Keratinocyte (primary cell): Measurements from ENCODE around the gene RNF112. TPM values are rescaled to one million over a fixed set of nuclear protein-coding genes. Genes with fewer than 3 reads are reported as not detected.

Experiments
- DNase-seq: peaks from one replicate; pipeline ENCODE4 v3.0.0-alpha.2; 2011; ENCODE audit warnings: low read depth, missing footprints, low spot score
- FAIRE-seq: peaks from 2 replicates; lab custom pipeline; 2011; peaks lifted over from hg19 to GRCh38; lab: Jason Lieb, UNC
- H2AFZ ChIP-seq: 2 replicates; pipeline ENCODE4 v1.6.0; 2012; ENCODE audit warnings: low read length, control low read depth, inconsistent platforms; ENCODE audit not compliant: control insufficient read depth
- H3K27ac ChIP-seq: 2 replicates; pipeline ENCODE4 v1.5.1; 2011; ENCODE audit warnings: low read length; ENCODE audit not compliant: control insufficient read depth, insufficient read depth
- H3K27me3 ChIP-seq: 3 replicates; pipeline ENCODE4 v1.6.0; 2011; ENCODE audit warnings: low read length; ENCODE audit not compliant: control insufficient read depth, insufficient read depth; ENCODE audit errors: extremely low read depth
- H3K36me3 ChIP-seq, 2 experiments: 2 replicates in 1 of 2; 3 replicates in 1 of 2; pipeline ENCODE4 v1.5.1; 2011; ENCODE audit warnings: low read length in 2 of 2, mild to moderate bottlenecking in 1 of 2; ENCODE audit not compliant: control insufficient read depth in 2 of 2, insufficient read depth in 2 of 2; ENCODE audit errors: extremely low read depth in 1 of 2
- H3K4me1 ChIP-seq: 3 replicates; pipeline ENCODE4 v1.5.1; 2011; ENCODE audit warnings: low read length; ENCODE audit not compliant: control insufficient read depth, insufficient read depth; ENCODE audit errors: extremely low read depth
- H3K4me2 ChIP-seq: 3 replicates; pipeline ENCODE4 v1.6.0; 2011; ENCODE audit warnings: low read depth, low read length; ENCODE audit not compliant: control insufficient read depth, insufficient read depth; ENCODE audit errors: extremely low read depth
- H3K4me3 ChIP-seq, 3 experiments: fragments of 200-600 bp in 1 of 3; sonication (generic) in 1 of 3; 2 replicates in 2 of 3; 3 replicates in 1 of 3; pipeline ENCODE4 v1.5.1; 2011 to 2016; ENCODE audit warnings: low read length in 3 of 3, mild to moderate bottlenecking in 3 of 3, control low read depth in 2 of 3, inconsistent platforms in 1 of 3, low read depth in 1 of 3, mixed read lengths in 1 of 3, mixed run types in 1 of 3, moderate library complexity in 1 of 3; ENCODE audit not compliant: control insufficient read depth in 2 of 3, insufficient read depth in 2 of 3; ENCODE audit errors: extremely low read depth in 1 of 3
- H3K79me2 ChIP-seq: 2 replicates; pipeline ENCODE4 v1.6.0; 2012; ENCODE audit warnings: low read length; ENCODE audit not compliant: control insufficient read depth, insufficient read depth
- H3K9ac ChIP-seq: 3 replicates; pipeline ENCODE4 v1.6.0; 2011; ENCODE audit warnings: low read length; ENCODE audit not compliant: control insufficient read depth, insufficient read depth; ENCODE audit errors: extremely low read depth
- H3K9me1 ChIP-seq: 3 replicates; pipeline ENCODE4 v1.6.0; 2011; ENCODE audit warnings: low read length; ENCODE audit not compliant: control insufficient read depth, insufficient read depth; ENCODE audit errors: extremely low read depth
- H3K9me3 ChIP-seq: 2 replicates; pipeline ENCODE4 v1.5.1; 2012; ENCODE audit warnings: low read depth, low read length; ENCODE audit not compliant: control insufficient read depth
- H4K20me1 ChIP-seq: 3 replicates; pipeline ENCODE4 v1.6.0; 2011; ENCODE audit warnings: low read length; ENCODE audit not compliant: control insufficient read depth, insufficient read depth; ENCODE audit errors: extremely low read depth
- CTCF ChIP-seq, 3 experiments: IDR thresholded peaks in 1 of 3; conservative IDR thresholded peaks in 1 of 3; optimal IDR thresholded peaks in 1 of 3; 2 replicates in 2 of 3; 3 replicates in 1 of 3; pipeline versions ENCODE3 to v1.5.1; 2011; ENCODE audit warnings: low read length in 3 of 3, mild to moderate bottlenecking in 3 of 3, moderate library complexity in 2 of 3, control low read depth in 1 of 3, inconsistent platforms in 1 of 3; ENCODE audit not compliant: insufficient read depth in 2 of 3; ENCODE audit errors: extremely low read depth in 1 of 3
- EZH2 ChIP-seq: IDR thresholded peaks from one replicate; pipeline ENCODE4 v1.6.1; 2012; ENCODE audit warnings: inconsistent platforms, mild to moderate bottlenecking, low read length, moderate library complexity
- dilution Hi-C: fragments of 300-500 bp; cut with MboI; formaldehyde crosslinking; loops from one replicate; pipeline ENCODE4 v1.7.0; 2020; ENCODE audit warnings: low sequenced_read_pairs; ENCODE audit not compliant: extremely low pct_ligation_motif_present
- polyA plus RNA-seq, 5 experiments: library from polyadenylated mRNA; depleted of rRNA in 3 of 5; stranded (reverse) in 3 of 5; stranded (forward) in 1 of 5; unstranded in 1 of 5; fragments of >200 nt; gene quantifications; 1 replicate in 1 of 5; 2 replicates in 3 of 5; 3 replicates in 1 of 5; pipeline versions ENCODE4 v1.2.1 to v1.2.3, GENCODE V29; 2011 to 2012; ENCODE audit warnings: missing spikeins in 2 of 5, low read depth in 1 of 5, low replicate concordance in 1 of 5

The RNF112 gene
- polyA plus RNA-seq, 1 donor (not counting 4 experiments of a cell fraction or from before 2014, with no cell fraction given), result 0.05 TPM

- FAIRE-seq (no peak), DNase-seq (no peak)
- Histone ChIP-seq H3K4me2 (no peak overlapping the region), H3K4me1 (peaks cover 4% of the 10 kb centered on the region), H3K36me3 (no peaks in the 10 kb centered on the region), H3K27me3 (no peaks in the 10 kb centered on the region), H3K4me3 (no peak overlapping the region), H3K27ac (no peak overlapping the region), H3K79me2 (peaks cover 6% of the 10 kb centered on the region), H3K9me3 (no peaks in the 10 kb centered on the region), H3K9ac (no peak overlapping the region), H2AFZ (no peak overlapping the region), H4K20me1 (no peaks in the 10 kb centered on the region), H3K9me1 (no peaks in the 10 kb centered on the region)
- TF ChIP-seq CTCF (optimal IDR thresholded peaks at IDR 0.05 in 1 of 3, IDR thresholded peaks at IDR 0.05 in 1 of 3, conservative IDR thresholded peaks at IDR 0.05 in 1 of 3; ENCODE audit: extremely low read depth in 1 of 3, insufficient read depth in 2 of 3, low read length in 3 of 3), result no peak
- dilution Hi-C loops, result loop anchor here (25.0 kb wide), 1 partner anchor 288 kb away; no protein-coding TSS in a partner anchor
Observed at GRCh38 chr17:19374136-19374535, 36.9 kb upstream of the RNF112 start.

- Histone ChIP-seq H3K4me1 (peaks cover 11% of the 10 kb centered on the region), H3K27me3 (no peaks in the 10 kb centered on the region), H3K4me3 (no peak overlapping the region), H3K4me2 (no peak overlapping the region), H2AFZ (no peak overlapping the region), H4K20me1 (no peaks in the 10 kb centered on the region), H3K9ac (no peak overlapping the region), H3K79me2 (peaks cover 18% of the 10 kb centered on the region), H3K9me3 (no peaks in the 10 kb centered on the region), H3K36me3 (peaks cover 9 to 15% of the 10 kb centered on the region in 2 experiments), H3K27ac (no peak overlapping the region), H3K9me1 (peaks cover 3% of the 10 kb centered on the region)
- FAIRE-seq (no peak), DNase-seq (no peak)
- TF ChIP-seq EZH2 (no peak), CTCF (optimal IDR thresholded peaks at IDR 0.05 in 1 of 3, IDR thresholded peaks at IDR 0.05 in 1 of 3, conservative IDR thresholded peaks at IDR 0.05 in 1 of 3; ENCODE audit: extremely low read depth in 1 of 3, insufficient read depth in 2 of 3, low read length in 3 of 3) (no peak)
- dilution Hi-C loops, result no loop called here
Observed at GRCh38 chr17:19375732-19376131, 35.3 kb upstream of the RNF112 start.
